GM12878 (cell line): ENCODE data around the gene TANC2. TPM values are rescaled to one million over a fixed set of nuclear protein-coding genes. Genes with fewer than 3 reads are reported as not detected.

Experiments
- ATAC-seq: fragments of 200-7000 bp; cut with Tn5 transposase; 3 replicates; pipeline ENCODE4 v1.9.1; 2020; ENCODE audit warnings: mild to moderate bottlenecking, moderate library complexity
- BruUV-seq: library from RNA; stranded (reverse); fragments of 400-500 nt; replicated peaks from 2 replicates; lab custom pipeline; 2021; lab: Mats Ljungman, UMichigan
- CTCF ChIA-PET: fragments of 300-600 bp; sonication (Branson Sonifier 250); formaldehyde crosslinking; extraction: SDS; loops from one replicate; lab custom pipeline; 2021; ENCODE audit warnings: inconsistent platforms; lab: Yijun Ruan, JAX
- POLR2A ChIA-PET: fragments of 350-600 bp; formaldehyde crosslinking; extraction: SDS; loops from one replicate; lab custom pipeline; 2021; ENCODE audit warnings: inconsistent platforms; lab: Charles Lee
- RAD21 ChIA-PET: fragments of 300-600 bp; sonication (Branson Sonifier 250); formaldehyde crosslinking; loops from one replicate; lab custom pipeline; 2023; ENCODE audit warnings: antibody characterized with exemption; ENCODE audit not compliant: unreplicated experiment; lab: Charles Lee
- SMC1A ChIA-PET: fragments of 300-600 bp; sonication (Branson Sonifier 250); formaldehyde crosslinking; loops from one replicate; lab custom pipeline; 2023; ENCODE audit not compliant: unreplicated experiment, uncharacterized antibody; lab: Charles Lee
- DNase-seq: peaks from one replicate; pipeline ENCODE4 v3.0.0-alpha.2; 2011; ENCODE audit warnings: low read depth, low spot score
- FAIRE-seq: peaks from 3 replicates; lab custom pipeline; 2011; peaks lifted over from hg19 to GRCh38; lab: Jason Lieb, UNC
- H2AFZ ChIP-seq: 2 replicates; pipeline ENCODE4 v1.6.0; 2011; ENCODE audit warnings: low read depth, low read length, control low read depth; ENCODE audit not compliant: control insufficient read depth
- H3K27ac ChIP-seq: 2 replicates; pipeline ENCODE4 v1.5.1; 2011; ENCODE audit warnings: control low read depth; ENCODE audit not compliant: control insufficient read depth, insufficient read depth
- H3K27me3 ChIP-seq, 2 experiments: replicated peaks in 1 of 2; 2 replicates each; pipeline versions ENCODE4 v1.6.0 to v1.6.1; 2011; ENCODE audit warnings: low read length in 1 of 2; ENCODE audit not compliant: control insufficient read depth in 2 of 2, insufficient read depth in 2 of 2
- H3K36me3 ChIP-seq, 2 experiments: 2 replicates each; pipeline ENCODE4 v1.5.1; 2011; ENCODE audit warnings: low read length in 1 of 2; ENCODE audit not compliant: control insufficient read depth in 2 of 2, insufficient read depth in 2 of 2
- H3K4me1 ChIP-seq: 2 replicates; pipeline ENCODE4 v1.6.1; 2011; ENCODE audit warnings: mild to moderate bottlenecking, low read length, moderate library complexity, mixed read lengths; ENCODE audit not compliant: control insufficient read depth, insufficient read depth
- H3K4me2 ChIP-seq: 2 replicates; pipeline ENCODE4 v1.6.0; 2011; ENCODE audit warnings: control low read depth; ENCODE audit not compliant: control insufficient read depth, insufficient read depth
- H3K4me3 ChIP-seq: fragments of 200-600 bp; sonication (generic); 2 replicates; pipeline ENCODE4 v1.5.1; 2016
- H3K79me2 ChIP-seq: 2 replicates; pipeline ENCODE4 v1.6.0; 2011; ENCODE audit warnings: low read length; ENCODE audit not compliant: control insufficient read depth, insufficient read depth
- H3K9ac ChIP-seq: 2 replicates; pipeline ENCODE4 v1.8.0; 2011; ENCODE audit warnings: low read length, control low read depth, mixed read lengths; ENCODE audit not compliant: control insufficient read depth, insufficient read depth
- H3K9me3 ChIP-seq: replicated peaks from 3 replicates; pipeline ENCODE4 v1.5.1; 2011; ENCODE audit warnings: mild to moderate bottlenecking, low read length; ENCODE audit not compliant: control insufficient read depth, insufficient read depth
- H4K20me1 ChIP-seq: 2 replicates; pipeline ENCODE4 v1.6.0; 2011; ENCODE audit not compliant: control insufficient read depth, insufficient read depth
- E2F8 ChIP-seq: fragments of 450-650 bp; IDR thresholded peaks from 2 replicates; pipeline ENCODE4 v1.6.1; 2018; ENCODE audit warnings: mild to moderate bottlenecking, low read depth, moderate library complexity; ENCODE audit not compliant: partially characterized antibody
- MYB ChIP-seq: fragments of 150-350 bp; IDR thresholded peaks from 2 replicates; pipeline ENCODE4 v1.6.1; 2014; ENCODE audit warnings: mild to moderate bottlenecking, low read depth, low read length, borderline replicate concordance
- PAX8 ChIP-seq: fragments of 450-650 bp; IDR thresholded peaks from 2 replicates; pipeline ENCODE4 v1.6.1; 2017; ENCODE audit warnings: mild to moderate bottlenecking, moderate library complexity
- POU2F2 ChIP-seq: IDR thresholded peaks from 3 replicates; pipeline ENCODE4 v1.6.1; 2011; ENCODE audit warnings: low read depth, mild to moderate bottlenecking, low read length, borderline replicate concordance
- RAD51 ChIP-seq: fragments of 450-650 bp; IDR thresholded peaks from 2 replicates; pipeline ENCODE4 v1.6.1; 2016; ENCODE audit warnings: moderate library complexity, mild to moderate bottlenecking, inconsistent platforms
- SKIL ChIP-seq: fragments of 450-650 bp; IDR thresholded peaks from 2 replicates; pipeline ENCODE4 v1.6.1; 2017; ENCODE audit warnings: mild to moderate bottlenecking, low read depth, inconsistent platforms; ENCODE audit not compliant: poor library complexity, severe bottlenecking
- SMAD1 ChIP-seq: fragments of 450-650 bp; IDR thresholded peaks from 2 replicates; pipeline ENCODE4 v1.6.1; 2018; ENCODE audit warnings: mild to moderate bottlenecking, low read depth; ENCODE audit not compliant: partially characterized antibody
- TBL1XR1 ChIP-seq: IDR thresholded peaks from 2 replicates; pipeline ENCODE4 v1.6.1; 2012; ENCODE audit warnings: low read depth, low read length, improper control_type of control experiment
- WGBS: methylation state at CpG from one replicate; pipeline ENCODE4 v1.1.6; 2016; ENCODE audit warnings: low lambda C conversion rate; ENCODE audit not compliant: insufficient replicate concordance, insufficient coverage; ENCODE audit errors: missing lambda C conversion rate; 5-methylcytosine and 5-hydroxymethylcytosine counted together
- in situ Hi-C: fragments of 300-500 bp; cut with MboI; formaldehyde crosslinking; loops from 9 replicates; pipeline ENCODE4 v1.14.3; 2018; ENCODE audit warnings: mixed read lengths
- intact Hi-C: fragments of 100-400 bp; cut with micrococcal nuclease; formaldehyde crosslinking; loops from one replicate; pipeline ENCODE4 v1.14.2; 2022; ENCODE audit not compliant: unreplicated experiment
- polyA plus RNA-seq, 11 experiments: library from polyadenylated mRNA; depleted of rRNA in 4 of 11; unstranded in 6 of 11; stranded (reverse) in 5 of 11; fragments of >200 nt; fragmentation: Nextera tagmentation in 4 of 11; fragmentation: Illumina TruSeq in 1 of 11; extraction: Ambion mirVana in 4 of 11; extraction: Trizol in 1 of 11; gene quantifications; 1 replicate in 1 of 11; 2 replicates in 10 of 11; pipeline versions ENCODE4 v1.2.1 to v1.2.3, GENCODE V29; 2011 to 2016; ENCODE audit warnings: inconsistent platforms in 2 of 11, missing spikeins in 2 of 11, low read depth in 1 of 11
- total RNA-seq, 4 experiments: library from RNA; depleted of rRNA in 3 of 4; stranded (reverse); fragments of >200 nt in 3 of 4; fragmentation: Illumina TruSeq in 1 of 4; extraction: Trizol in 1 of 4; gene quantifications; 2 replicates each; pipeline versions ENCODE4 v1.2.1 to v1.2.3, GENCODE V29; 2013 to 2021
- TF ChIP-seq, protein P1 (sequence below): IDR thresholded peaks from 2 replicates; pipeline ENCODE4 v1.6.1; 2011; ENCODE audit warnings: low read depth, mild to moderate bottlenecking, low read length, moderate library complexity, borderline replicate concordance; ENCODE audit errors: extremely low read depth
- TF ChIP-seq, protein P2 (sequence below): fragments of 450-650 bp; IDR thresholded peaks from 2 replicates; pipeline ENCODE4 v1.6.1; 2017; ENCODE audit warnings: mild to moderate bottlenecking, moderate library complexity

Gene TANC2
- total and polyA plus RNA-seq, 10 of the 15 experiments (the other 5 are each of a cell fraction or from before 2014, with no cell fraction given): under 0.01 to 0.13 (median 0.03) TPM; not detected in 2

- no peak overlapping the region for H3K9ac ChIP-seq
- ChIA-PET RAD21 (no interaction called here), CTCF (no interaction called here), POLR2A (no interaction called here), SMC1A (no interaction called here)
- H3K36me3 ChIP-seq: no peaks in the 10 kb centered on the region
- H3K79me2 ChIP-seq: no peaks in the 10 kb centered on the region
- no peaks in the 10 kb centered on the region for H4K20me1 ChIP-seq
- FAIRE-seq (no peak), DNase-seq (no peak), ATAC-seq (no peak)
- H3K4me3 ChIP-seq: no peak overlapping the region
- intact Hi-C loops: no loop called here
- no peak overlapping the region for H3K4me2 ChIP-seq
- WGBS: 50% methylated on average over 8 of the region's 8 CpGs
- no peak overlapping the region for H2AFZ ChIP-seq
- BruUV-seq: no TSS peak
- H3K9me3 ChIP-seq: no peaks in the 10 kb centered on the region
- no peaks in the 10 kb centered on the region; a peak in 1 of 4 replicates for H3K27me3 ChIP-seq
- no peak overlapping the region for H3K27ac ChIP-seq
- in situ Hi-C loops: no loop called here
- H3K4me1 ChIP-seq: no peaks in the 10 kb centered on the region
- no peak for TF ChIP-seq PAX8
- TF ChIP-seq, protein P1, sequence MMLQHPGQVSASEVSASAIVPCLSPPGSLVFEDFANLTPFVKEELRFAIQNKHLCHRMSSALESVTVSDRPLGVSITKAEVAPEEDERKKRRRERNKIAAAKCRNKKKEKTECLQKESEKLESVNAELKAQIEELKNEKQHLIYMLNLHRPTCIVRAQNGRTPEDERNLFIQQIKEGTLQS: no peak
- no peak for TF ChIP-seq E2F8
- TF ChIP-seq TBL1XR1: no peak
- TF ChIP-seq, protein P2, sequence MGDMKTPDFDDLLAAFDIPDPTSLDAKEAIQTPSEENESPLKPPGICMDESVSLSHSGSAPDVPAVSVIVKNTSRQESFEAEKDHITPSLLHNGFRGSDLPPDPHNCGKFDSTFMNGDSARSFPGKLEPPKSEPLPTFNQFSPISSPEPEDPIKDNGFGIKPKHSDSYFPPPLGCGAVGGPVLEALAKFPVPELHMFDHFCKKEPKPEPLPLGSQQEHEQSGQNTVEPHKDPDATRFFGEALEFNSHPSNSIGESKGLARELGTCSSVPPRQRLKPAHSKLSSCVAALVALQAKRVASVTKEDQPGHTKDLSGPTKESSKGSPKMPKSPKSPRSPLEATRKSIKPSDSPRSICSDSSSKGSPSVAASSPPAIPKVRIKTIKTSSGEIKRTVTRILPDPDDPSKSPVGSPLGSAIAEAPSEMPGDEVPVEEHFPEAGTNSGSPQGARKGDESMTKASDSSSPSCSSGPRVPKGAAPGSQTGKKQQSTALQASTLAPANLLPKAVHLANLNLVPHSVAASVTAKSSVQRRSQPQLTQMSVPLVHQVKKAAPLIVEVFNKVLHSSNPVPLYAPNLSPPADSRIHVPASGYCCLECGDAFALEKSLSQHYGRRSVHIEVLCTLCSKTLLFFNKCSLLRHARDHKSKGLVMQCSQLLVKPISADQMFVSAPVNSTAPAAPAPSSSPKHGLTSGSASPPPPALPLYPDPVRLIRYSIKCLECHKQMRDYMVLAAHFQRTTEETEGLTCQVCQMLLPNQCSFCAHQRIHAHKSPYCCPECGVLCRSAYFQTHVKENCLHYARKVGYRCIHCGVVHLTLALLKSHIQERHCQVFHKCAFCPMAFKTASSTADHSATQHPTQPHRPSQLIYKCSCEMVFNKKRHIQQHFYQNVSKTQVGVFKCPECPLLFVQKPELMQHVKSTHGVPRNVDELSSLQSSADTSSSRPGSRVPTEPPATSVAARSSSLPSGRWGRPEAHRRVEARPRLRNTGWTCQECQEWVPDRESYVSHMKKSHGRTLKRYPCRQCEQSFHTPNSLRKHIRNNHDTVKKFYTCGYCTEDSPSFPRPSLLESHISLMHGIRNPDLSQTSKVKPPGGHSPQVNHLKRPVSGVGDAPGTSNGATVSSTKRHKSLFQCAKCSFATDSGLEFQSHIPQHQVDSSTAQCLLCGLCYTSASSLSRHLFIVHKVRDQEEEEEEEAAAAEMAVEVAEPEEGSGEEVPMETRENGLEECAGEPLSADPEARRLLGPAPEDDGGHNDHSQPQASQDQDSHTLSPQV: no peak
- TF ChIP-seq MYB: no peak
- no peak for TF ChIP-seq SMAD1
- TF ChIP-seq RAD51: no peak
- TF ChIP-seq SKIL: no peak
- no peak for TF ChIP-seq POU2F2
Observed at GRCh38 chr17:62921817-62922216, 44.2 kb upstream of the TANC2 start.
